ENCODE data around the gene HECW1. TPM values are rescaled to one million over a fixed set of nuclear protein-coding genes. Genes with fewer than 3 reads are reported as not detected.

Gene HECW1
- total RNA-seq, 3 donors from 2014 or later: 0.76 to 1.6 (median 1.2) TPM

DNA sequence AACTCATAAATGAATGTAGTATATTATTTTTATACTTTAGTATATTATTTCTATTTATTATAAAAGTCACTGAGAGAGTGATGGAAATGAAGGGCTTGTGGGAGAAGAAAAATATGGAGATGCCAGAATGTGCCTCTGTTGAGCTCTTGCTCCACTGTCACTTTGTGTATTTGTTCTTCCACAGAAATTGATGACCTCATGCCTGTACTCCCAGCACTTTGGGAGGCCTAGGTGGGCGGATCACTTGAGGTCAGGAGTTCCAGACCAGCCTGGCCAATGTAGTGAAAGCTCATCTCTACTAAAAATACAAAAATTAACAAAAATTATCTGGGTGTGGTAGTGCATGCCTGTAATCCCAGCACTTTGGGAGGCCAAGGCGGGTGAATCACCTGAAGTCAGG is 394.0 kb downstream of the HECW1 start:
- intact Hi-C loops (cut with DNase I, micrococcal nuclease): no loop called here
- TF ChIP-seq CTCF (IDR thresholded peaks at IDR 0.05): no peak
- H3K36me3 ChIP-seq (ENCODE audit: low read depth): no peaks in the 10 kb centered on the region
- H3K4me1 ChIP-seq (ENCODE audit: low read depth): no peaks in the 10 kb centered on the region
- no peaks in the 10 kb centered on the region for H3K9me3 ChIP-seq
- DNase-seq: no peak
- H3K4me3 ChIP-seq: no peak overlapping the region
- ATAC-seq: no peak

DNA sequence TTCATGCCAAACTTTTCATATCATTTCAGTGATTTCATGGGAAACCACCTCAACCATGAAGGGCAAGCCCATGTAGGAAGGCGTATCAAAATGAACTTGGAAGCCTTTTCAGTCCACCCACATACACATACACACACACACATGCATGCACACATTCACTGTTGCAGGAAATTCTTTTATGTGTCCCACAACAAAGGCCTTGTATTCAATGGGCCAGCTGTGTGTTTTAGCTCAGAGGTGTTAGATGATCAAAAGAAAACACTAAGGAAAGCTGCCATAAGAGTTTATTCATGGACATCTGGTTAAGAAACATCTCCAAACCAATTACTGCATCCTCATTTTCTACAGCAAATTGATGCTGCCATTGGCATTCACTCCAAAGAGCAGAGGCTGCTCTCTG is 396.0 kb downstream of the HECW1 start:
- Histone ChIP-seq H3K4me3 (no peak overlapping the region), H3K9me3 (no peaks in the 10 kb centered on the region), H3K4me1 (ENCODE audit: low read depth) (no peaks in the 10 kb centered on the region), H3K36me3 (ENCODE audit: low read depth) (no peaks in the 10 kb centered on the region)
- no peak for DNase-seq
- no peak for ATAC-seq
- intact Hi-C loops (cut with DNase I, micrococcal nuclease): no loop called here
- TF ChIP-seq CTCF (IDR thresholded peaks at IDR 0.05): no peak

DNA sequence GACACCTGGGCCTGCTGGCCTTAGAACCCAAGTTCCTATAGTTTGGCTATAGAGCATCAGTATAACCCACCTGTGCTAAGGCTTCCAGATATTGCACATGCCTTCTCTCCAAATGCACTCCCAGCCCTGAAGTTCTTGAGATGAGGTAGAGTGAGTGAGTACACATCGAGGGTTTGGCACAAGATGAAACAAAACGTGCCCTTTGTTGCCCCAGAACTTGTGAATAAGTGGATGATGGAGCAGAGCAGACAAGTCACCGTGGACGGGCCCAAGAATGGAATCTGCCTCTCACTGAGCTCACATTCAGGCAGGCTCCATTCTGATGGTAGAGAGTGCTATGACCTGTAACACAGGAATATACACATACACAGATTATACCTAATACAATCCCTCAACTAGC is 397.5 kb downstream of the HECW1 start:
- intact Hi-C loops (cut with DNase I, micrococcal nuclease): no loop called here
- no peaks in the 10 kb centered on the region for H3K36me3 ChIP-seq (ENCODE audit: low read depth)
- H3K4me1 ChIP-seq (ENCODE audit: low read depth): no peaks in the 10 kb centered on the region
- no peak for DNase-seq
- TF ChIP-seq CTCF (IDR thresholded peaks at IDR 0.05): no peak
- ATAC-seq: no peak
- H3K4me3 ChIP-seq: no peak overlapping the region
- H3K9me3 ChIP-seq: no peaks in the 10 kb centered on the region

- TF ChIP-seq CTCF (IDR thresholded peaks at IDR 0.05): no peak
- H3K4me3 ChIP-seq: no peak overlapping the region
- ATAC-seq (no peak), DNase-seq (no peak)
- no peaks in the 10 kb centered on the region for H3K36me3 ChIP-seq (ENCODE audit: low read depth)
- no peaks in the 10 kb centered on the region for H3K9me3 ChIP-seq
- H3K4me1 ChIP-seq (ENCODE audit: low read depth): no peaks in the 10 kb centered on the region
- intact Hi-C loops (cut with DNase I, micrococcal nuclease): no loop called here
Observed at GRCh38 chr7:43511029-43511428, 398.6 kb downstream of the HECW1 start.

- intact Hi-C loops (cut with DNase I, micrococcal nuclease): no loop called here
- no peaks in the 10 kb centered on the region for H3K36me3 ChIP-seq (ENCODE audit: low read depth)
- H3K4me1 ChIP-seq (ENCODE audit: low read depth): no peaks in the 10 kb centered on the region
- ATAC-seq (no peak), DNase-seq (no peak)
- H3K4me3 ChIP-seq: no peak overlapping the region
- no peak for TF ChIP-seq CTCF (IDR thresholded peaks at IDR 0.05)
- H3K9me3 ChIP-seq: no peaks in the 10 kb centered on the region
Observed at GRCh38 chr7:43511769-43512515, 399.5 kb downstream of the HECW1 start.

DNA sequence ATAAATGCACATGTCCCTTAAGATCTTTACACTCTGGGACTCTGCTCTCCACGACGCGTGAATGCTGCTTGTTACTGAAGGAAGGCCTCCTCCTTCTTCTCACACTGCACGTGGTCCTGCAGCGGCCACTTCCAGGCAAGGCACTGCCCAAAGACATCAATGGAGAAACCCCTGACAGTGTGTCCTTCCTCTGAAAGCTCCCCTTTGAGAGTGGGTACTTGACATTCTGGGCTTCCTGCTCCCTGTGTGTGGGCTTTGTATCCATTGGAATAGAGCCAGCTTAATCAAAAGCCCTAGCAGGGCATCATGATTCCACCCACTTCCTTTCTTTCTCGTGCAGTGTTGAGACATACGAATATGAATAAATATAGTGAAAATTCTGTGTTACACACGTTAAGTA is 400.8 kb downstream of the HECW1 start:
- Histone ChIP-seq H3K4me1 (ENCODE audit: low read depth) (no peaks in the 10 kb centered on the region), H3K36me3 (ENCODE audit: low read depth) (no peaks in the 10 kb centered on the region), H3K9me3 (no peaks in the 10 kb centered on the region), H3K4me3 (no peak overlapping the region)
- no peak for DNase-seq
- no peak for TF ChIP-seq CTCF (IDR thresholded peaks at IDR 0.05)
- ATAC-seq: no peak
- intact Hi-C loops (cut with DNase I, micrococcal nuclease): no loop called here
